SK-N-SH (cell line): ENCODE results near the gene PCSK6. TPM values are rescaled to one million over a fixed set of nuclear protein-coding genes. Genes with fewer than 3 reads are reported as not detected.

Source experiments
- CTCF ChIA-PET: fragments of 300-600, 350-600 bp; formaldehyde crosslinking; extraction: SDS; loops from one replicate; lab custom pipeline; 2021; lab: Yijun Ruan, JAX
- POLR2A ChIA-PET: fragments of 350-600 bp; sonication (Branson Sonifier 250); formaldehyde crosslinking; extraction: SDS; loops from one replicate; lab custom pipeline; 2020; ENCODE audit warnings: antibody characterized with exemption, inconsistent platforms; lab: Yijun Ruan, JAX
- DNase-seq: peaks from one replicate; pipeline ENCODE4 v3.0.0; 2012
- H2AFZ ChIP-seq: fragments of 200-600 bp; sonication (generic); 2 replicates; pipeline ENCODE4 v1.8.1; 2016; ENCODE audit warnings: antibody characterized with exemption, mild to moderate bottlenecking, low read depth
- H3F3A ChIP-seq: fragments of 200-600 bp; sonication (generic); replicated peaks from 2 replicates; pipeline ENCODE3; 2016; ENCODE audit warnings: antibody characterized with exemption, mild to moderate bottlenecking; ENCODE audit not compliant: insufficient read depth
- H3K27ac ChIP-seq, 2 experiments: fragments of 200-500 bp in 1 of 2; fragments of 200-600 bp in 1 of 2; sonication (Bioruptor generic) in 1 of 2; sonication (generic), shearing (Covaris generic) in 1 of 2; 2 replicates each; pipeline versions ENCODE4 v1.5.1 to v1.6.1; 2014 to 2016; ENCODE audit warnings: low read depth in 2 of 2, inconsistent platforms in 1 of 2, low read length in 1 of 2, mild to moderate bottlenecking in 1 of 2, mixed read lengths in 1 of 2
- H3K27me3 ChIP-seq: fragments of 200-600 bp; sonication (generic), shearing (Covaris generic); 2 replicates; pipeline ENCODE4 v1.6.1; 2016; ENCODE audit warnings: mixed run types; ENCODE audit not compliant: insufficient read depth
- H3K36me3 ChIP-seq, 2 experiments: fragments of 200-500 bp in 1 of 2; fragments of 200-600 bp in 1 of 2; sonication (Bioruptor generic) in 1 of 2; sonication (generic) in 1 of 2; replicated peaks in 1 of 2; 2 replicates each; pipeline versions ENCODE3 to v1.5.1; 2014 to 2016; ENCODE audit warnings: low read length in 1 of 2, mild to moderate bottlenecking in 1 of 2; ENCODE audit not compliant: insufficient read depth in 2 of 2, control insufficient read depth in 1 of 2
- H3K4me1 ChIP-seq, 2 experiments: fragments of 200-500 bp in 1 of 2; fragments of 200-600 bp in 1 of 2; sonication (Bioruptor generic) in 1 of 2; sonication (generic), shearing (Covaris generic) in 1 of 2; 2 replicates each; pipeline versions ENCODE4 v1.5.1 to v1.6.1; 2014 to 2016; ENCODE audit warnings: low read depth in 1 of 2, low read length in 1 of 2, mixed run types in 1 of 2; ENCODE audit not compliant: insufficient read depth in 2 of 2, control insufficient read depth in 1 of 2
- H3K4me2 ChIP-seq: fragments of 200-600 bp; sonication (generic), shearing (Covaris generic); 2 replicates; pipeline ENCODE4 v1.6.1; 2017; ENCODE audit warnings: mixed run types
- H3K4me3 ChIP-seq, 2 experiments: fragments of 200-500 bp in 1 of 2; fragments of 200-600 bp in 1 of 2; sonication (Bioruptor generic) in 1 of 2; sonication (generic), shearing (Covaris generic) in 1 of 2; 2 replicates each; pipeline versions ENCODE4 v1.5.1 to v1.8.1; 2014 to 2016; ENCODE audit warnings: low read depth in 2 of 2, inconsistent platforms in 1 of 2, low read length in 1 of 2, mild to moderate bottlenecking in 1 of 2, mixed read lengths in 1 of 2, moderate library complexity in 1 of 2
- H3K79me2 ChIP-seq: fragments of 200-600 bp; sonication (generic); 2 replicates; pipeline ENCODE4 v1.8.1; 2017; ENCODE audit warnings: mild to moderate bottlenecking; ENCODE audit not compliant: insufficient read depth
- H3K9ac ChIP-seq: fragments of 200-600 bp; sonication (generic); 2 replicates; pipeline ENCODE4 v1.6.1; 2017; ENCODE audit warnings: mixed run types
- H3K9me2 ChIP-seq: fragments of 200-600 bp; sonication (generic); 2 replicates; pipeline ENCODE4 v1.6.1; 2017; ENCODE audit warnings: mixed run types
- H3K9me3 ChIP-seq: fragments of 200-600 bp; sonication (generic); 2 replicates; pipeline ENCODE4 v1.6.1; 2017; ENCODE audit warnings: mixed run types, mild to moderate bottlenecking, moderate library complexity
- H4K20me1 ChIP-seq: fragments of 200-600 bp; sonication (generic); 2 replicates; pipeline ENCODE4 v1.6.1; 2017; ENCODE audit warnings: mild to moderate bottlenecking, mixed run types; ENCODE audit not compliant: insufficient read depth
- CTCF ChIP-seq: fragments of 200-600 bp; sonication (generic); IDR thresholded peaks from 2 replicates; pipeline ENCODE4 v1.6.1; 2017; ENCODE audit warnings: antibody characterized with exemption, mild to moderate bottlenecking, moderate library complexity
- FOXJ3 ChIP-seq: sonication (generic); formaldehyde crosslinking; IDR thresholded peaks from 2 replicates; pipeline ENCODE4 v1.5.1; 2020; ENCODE audit warnings: mild to moderate bottlenecking, missing genetic modification reagents
- GABPA ChIP-seq: IDR thresholded peaks from 2 replicates; pipeline ENCODE4 v1.4.0; 2012; ENCODE audit warnings: low read depth, mild to moderate bottlenecking
- GATA2 ChIP-seq: sonication (generic); formaldehyde crosslinking; IDR thresholded peaks from 2 replicates; pipeline ENCODE4 v1.5.0; 2020; ENCODE audit warnings: mild to moderate bottlenecking, missing genetic modification reagents
- IRF3 ChIP-seq: fragments of 150-350 bp; IDR thresholded peaks from 2 replicates; pipeline ENCODE4 v1.6.1; 2016; ENCODE audit warnings: mild to moderate bottlenecking, low read depth, low read length
- MAX ChIP-seq: IDR thresholded peaks from 2 replicates; pipeline ENCODE4 v1.4.0; 2012; ENCODE audit warnings: low read depth
- NRF1 ChIP-seq: IDR thresholded peaks from 2 replicates; pipeline ENCODE4 v1.6.1; 2012; ENCODE audit warnings: low read depth, mild to moderate bottlenecking, low read length
- PBX3 ChIP-seq: IDR thresholded peaks from 2 replicates; pipeline ENCODE4; 2012
- POLR2AphosphoS5 ChIP-seq: IDR thresholded peaks from 2 replicates; pipeline ENCODE4 v1.6.1; 2012; ENCODE audit warnings: low read depth, low read length
- SIN3A ChIP-seq: IDR thresholded peaks from 2 replicates; pipeline ENCODE4 v1.6.1; 2012; ENCODE audit warnings: low read depth, mild to moderate bottlenecking, low read length, moderate library complexity, borderline replicate concordance
- SMC3 ChIP-seq: IDR thresholded peaks from 2 replicates; pipeline ENCODE4 v1.6.1; 2012; ENCODE audit warnings: low read depth, low read length, improper control_type of control experiment
- TCF12 ChIP-seq: IDR thresholded peaks from 2 replicates; pipeline ENCODE4 v1.4.0; 2012
- TEAD4 ChIP-seq: IDR thresholded peaks from 2 replicates; pipeline ENCODE4 v1.4.0; 2012; ENCODE audit warnings: mild to moderate bottlenecking, borderline replicate concordance; ENCODE audit not compliant: insufficient read depth
- USF2 ChIP-seq: fragments of 150-350 bp; IDR thresholded peaks from 2 replicates; pipeline ENCODE4 v1.6.1; 2017; ENCODE audit warnings: antibody characterized with exemption, low read length, low read depth, borderline replicate concordance
- YY1 ChIP-seq: IDR thresholded peaks from 2 replicates; pipeline ENCODE4 v1.4.0; 2012; ENCODE audit warnings: low read depth, mild to moderate bottlenecking
- WGBS: methylation state at CpG from one replicate; pipeline ENCODE4 v1.1.6; 2017; ENCODE audit warnings: low lambda C conversion rate; 5-methylcytosine and 5-hydroxymethylcytosine counted together
- polyA plus RNA-seq, 3 experiments: library from polyadenylated mRNA; depleted of rRNA; stranded (reverse); fragments of >200 nt; gene quantifications; 2 replicates each; pipeline ENCODE4 v1.2.3, GENCODE V29; 2012

Gene PCSK6
- polyA plus RNA-seq, 1 of the 3 experiments (the other 2 are of a cell fraction), result 0.03 TPM

- no peaks in the 10 kb centered on the region for H3K9me3 ChIP-seq
- H3K27ac ChIP-seq, result no peak overlapping the region
- 48% methylated on average over 8 of the region's 8 CpGs for WGBS
- H2AFZ ChIP-seq, result no peak overlapping the region
- no peak overlapping the region for H3K4me3 ChIP-seq
- ChIA-PET POLR2A (no interaction called here), CTCF (interaction anchor here (0.7 kb wide), 1 partner anchor 203 kb away, joined by 3 read pairs; no protein-coding TSS in a partner anchor)
- H3K27me3 ChIP-seq, result peaks cover 5% of the 10 kb centered on the region; the same call in 1 of the 2 replicates
- no peak for DNase-seq
- H3K9me2 ChIP-seq, result no peaks in the 10 kb centered on the region
- no peaks in the 10 kb centered on the region for H3F3A ChIP-seq
- no peak overlapping the region for H3K9ac ChIP-seq
- peaks cover 0 to 8% of the 10 kb centered on the region in 2 experiments; a peak in 1 of 4 replicates for H3K4me1 ChIP-seq
- TF ChIP-seq YY1, result no peak
- no peak for TF ChIP-seq CTCF
- TF ChIP-seq IRF3, result no peak
- TF ChIP-seq GATA2 (CRISPR knock-in tag), result no peak
- TF ChIP-seq SIN3A, result no peak
- no peak overlapping the region for H3K4me2 ChIP-seq
- no peaks in the 10 kb centered on the region for H4K20me1 ChIP-seq
- no peaks in the 10 kb centered on the region for H3K79me2 ChIP-seq
- H3K36me3 ChIP-seq, result no peaks in the 10 kb centered on the region
These were observed 50.1 kb downstream of the PCSK6 start for GRCh38 chr15:101439285-101439919.

GRCh38 chr15:101438482-101439284 is 50.8 kb downstream of the PCSK6 start:
- 67% methylated on average over 21 of the region's 21 CpGs for WGBS
- Histone ChIP-seq H3K4me3 (no peak overlapping the region), H2AFZ (no peak overlapping the region), H3K79me2 (no peaks in the 10 kb centered on the region), H3F3A (no peaks in the 10 kb centered on the region), H4K20me1 (no peaks in the 10 kb centered on the region), H3K27me3 (peaks cover 5% of the 10 kb centered on the region; the same call in 1 of the 2 replicates), H3K9ac (no peak overlapping the region), H3K36me3 (no peaks in the 10 kb centered on the region), H3K9me3 (no peaks in the 10 kb centered on the region), H3K27ac (no peak overlapping the region), H3K9me2 (no peaks in the 10 kb centered on the region), H3K4me2 (no peak overlapping the region), H3K4me1 (peaks cover 0 to 8% of the 10 kb centered on the region in 2 experiments; a peak in 1 of 4 replicates)
- TF ChIP-seq POLR2AphosphoS5 (no peak), GABPA (no peak), YY1 (no peak), SMC3 (no peak), TCF12 (no peak), CTCF (no peak), FOXJ3 (CRISPR knock-in tag) (no peak), GATA2 (CRISPR knock-in tag) (no peak), USF2 (no peak), PBX3 (no peak), TEAD4 (no peak), MAX (no peak), NRF1 (no peak)
- CTCF ChIA-PET, result interaction anchor here (0.7 kb wide), 1 partner anchor 204 kb away, joined by 3 read pairs; no protein-coding TSS in a partner anchor
- POLR2A ChIA-PET, result no interaction called here
- no peak for DNase-seq
